ENCODE data around the gene CPNE9. TPM values are rescaled to one million over a fixed set of nuclear protein-coding genes. Genes with fewer than 3 reads are reported as not detected.

The CPNE9 gene
- total and polyA plus RNA-seq, 2 of the 13 experiments (the other 11 are each of a cell fraction or from before 2014, with no cell fraction given) = 0.20 TPM; not detected in 1

DNA sequence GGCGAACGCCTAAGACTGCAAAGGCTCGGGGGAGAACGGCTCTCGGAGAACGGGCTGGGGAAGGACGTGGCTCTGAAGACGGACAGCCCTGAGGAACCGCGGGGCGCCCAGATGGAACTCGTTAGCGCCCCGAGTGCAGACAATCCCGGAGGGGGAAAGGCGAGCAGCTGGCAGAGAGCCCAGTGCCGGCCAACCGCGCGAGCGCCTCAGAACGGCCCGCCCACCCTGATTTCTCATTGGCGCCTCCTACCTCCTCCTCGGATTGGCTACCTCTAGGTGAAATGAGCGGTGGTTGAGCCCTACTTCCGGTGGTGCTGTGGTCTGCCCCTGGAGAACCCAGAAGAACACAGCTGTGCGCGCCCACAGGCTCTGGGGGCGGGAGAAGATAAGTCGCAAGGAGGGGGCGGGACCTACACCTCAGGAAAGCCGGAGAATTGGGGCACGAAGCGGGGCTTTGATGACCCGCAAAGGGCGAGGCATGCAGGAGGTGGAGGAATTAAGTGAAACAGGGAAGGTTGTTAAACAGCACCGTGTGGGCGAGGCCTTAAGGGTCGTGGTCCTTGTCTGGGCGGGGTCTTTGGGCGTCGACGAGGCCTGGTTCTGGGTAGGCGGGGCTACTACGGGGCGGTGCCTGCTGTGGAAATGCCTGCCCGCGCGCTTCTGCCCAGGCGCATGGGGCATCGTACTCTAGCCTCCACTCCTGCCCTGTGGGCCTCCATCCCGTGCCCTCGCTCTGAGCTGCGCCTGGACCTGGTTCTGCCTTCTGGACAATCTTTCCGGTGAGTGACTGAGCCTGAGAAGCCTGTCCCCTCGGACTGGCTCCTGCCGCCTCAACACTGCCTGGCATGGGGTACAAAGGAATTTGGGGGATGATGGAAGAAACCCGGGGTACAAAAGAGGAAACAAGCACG, 46.3 kb downstream of the CPNE9 start, which contains the start of gene OGG1 (continued):
- TF ChIP-seq THAP8 (CRISPR knock-in tag; IDR thresholded peaks at IDR 0.05; ENCODE audit: borderline replicate concordance) = no peak
- no peak for TF ChIP-seq ZNF318 (CRISPR knock-in tag; IDR thresholded peaks at IDR 0.05)
- no peak; the same call in 1 of the 2 replicates for TF ChIP-seq HDAC2 (CRISPR knock-in tag; IDR thresholded peaks at IDR 0.05)
- no peak for TF ChIP-seq TSC22D2 (CRISPR knock-in tag; IDR thresholded peaks at IDR 0.05; ENCODE audit: borderline replicate concordance)
- TF ChIP-seq MED1 (CRISPR knock-in tag; IDR thresholded peaks at IDR 0.05) = peak; percentile 63
- TF ChIP-seq ZNF546 (CRISPR knock-in tag; conservative IDR thresholded peaks at IDR 0.05) = peak; percentile 63; the same call in 1 of the 2 replicates
- no peak for TF ChIP-seq ZFAT (CRISPR knock-in tag; conservative IDR thresholded peaks at IDR 0.05)
- TF ChIP-seq SNAI1 (CRISPR knock-in tag; IDR thresholded peaks at IDR 0.05; ENCODE audit: borderline replicate concordance) = no peak
- no peak for TF ChIP-seq ATAD3A (CRISPR knock-in tag; IDR thresholded peaks at IDR 0.05)
- peak; percentile 25; the same call in 1 of the 2 replicates for TF ChIP-seq RXRA (CRISPR knock-in tag; IDR thresholded peaks at IDR 0.05)
- no peak for TF ChIP-seq ESRRA (CRISPR knock-in tag; IDR thresholded peaks at IDR 0.05; ENCODE audit: low read depth)
- TF ChIP-seq POLR2AphosphoS5 (IDR thresholded peaks at IDR 0.05; ENCODE audit: low read depth, low read length) = peak; percentile 90
- TF ChIP-seq ARID2 (CRISPR knock-in tag; IDR thresholded peaks at IDR 0.05; ENCODE audit: borderline replicate concordance) = no peak
- TF ChIP-seq ZKSCAN5 (CRISPR knock-in tag; IDR thresholded peaks at IDR 0.05) = no peak
- no peak for TF ChIP-seq ZIK1 (CRISPR knock-in tag; IDR thresholded peaks at IDR 0.05; ENCODE audit: borderline replicate concordance, low read depth)
- TF ChIP-seq CREM (IDR thresholded peaks at IDR 0.05) = peak; percentile 41; the same call in 1 of the 2 replicates
- TF ChIP-seq CREM (CRISPR knock-in tag; IDR thresholded peaks at IDR 0.05) = no peak
- TF ChIP-seq KDM5A (IDR thresholded peaks at IDR 0.05; ENCODE audit: borderline replicate concordance, low read length) = peak; percentile 62; the same call in 1 of the 2 replicates
- TF ChIP-seq TOE1 (CRISPR knock-in tag; IDR thresholded peaks at IDR 0.05) = no peak
- no peak for TF ChIP-seq BRCA1 (CRISPR knock-in tag; IDR thresholded peaks at IDR 0.05)
- TF ChIP-seq PCBP1 (IDR thresholded peaks at IDR 0.05; ENCODE audit: borderline replicate concordance, low read depth, low read length) = no peak
- no peak for TF ChIP-seq ZNF160 (CRISPR knock-in tag; IDR thresholded peaks at IDR 0.05)
- TF ChIP-seq TAF1 (CRISPR knock-in tag; IDR thresholded peaks at IDR 0.05) = peak; percentile 68

Data from HepG2 (cell line).